ENCODE data around the gene RNASE8.
A peak's percentile ranks its signal among the peaks of the same experiment; 100 is the strongest.

RNASE8 gene

GRCh38 chr14:21071225-21072030 is 13.8 kb downstream of the RNASE8 start:
- ChIA-PET CTCF (interaction anchor here (0.6 to 3.0 kb wide), 8 partner anchors 10 to 363 kb away, joined by 3 to 31 read pairs (median 4); no protein-coding TSS in a partner anchor), POLR2A (ENCODE audit: low non-redundant PET) (interaction anchor here (1.4 kb wide), 1 partner anchor 33 kb away, joined by 4 read pairs; no protein-coding TSS in a partner anchor)
- DNase-seq (ENCODE audit: low spot score): peak; percentile 42
- peak overlapping the region; percentile 83 for H3K27ac ChIP-seq
- TF ChIP-seq, protein P1, sequence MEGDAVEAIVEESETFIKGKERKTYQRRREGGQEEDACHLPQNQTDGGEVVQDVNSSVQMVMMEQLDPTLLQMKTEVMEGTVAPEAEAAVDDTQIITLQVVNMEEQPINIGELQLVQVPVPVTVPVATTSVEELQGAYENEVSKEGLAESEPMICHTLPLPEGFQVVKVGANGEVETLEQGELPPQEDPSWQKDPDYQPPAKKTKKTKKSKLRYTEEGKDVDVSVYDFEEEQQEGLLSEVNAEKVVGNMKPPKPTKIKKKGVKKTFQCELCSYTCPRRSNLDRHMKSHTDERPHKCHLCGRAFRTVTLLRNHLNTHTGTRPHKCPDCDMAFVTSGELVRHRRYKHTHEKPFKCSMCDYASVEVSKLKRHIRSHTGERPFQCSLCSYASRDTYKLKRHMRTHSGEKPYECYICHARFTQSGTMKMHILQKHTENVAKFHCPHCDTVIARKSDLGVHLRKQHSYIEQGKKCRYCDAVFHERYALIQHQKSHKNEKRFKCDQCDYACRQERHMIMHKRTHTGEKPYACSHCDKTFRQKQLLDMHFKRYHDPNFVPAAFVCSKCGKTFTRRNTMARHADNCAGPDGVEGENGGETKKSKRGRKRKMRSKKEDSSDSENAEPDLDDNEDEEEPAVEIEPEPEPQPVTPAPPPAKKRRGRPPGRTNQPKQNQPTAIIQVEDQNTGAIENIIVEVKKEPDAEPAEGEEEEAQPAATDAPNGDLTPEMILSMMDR (conservative IDR thresholded peaks at IDR 0.05; ENCODE audit: low read depth): no peak

GRCh38 chr14:21072031-21072473 is 14.4 kb downstream of the RNASE8 start:
- ChIA-PET CTCF (interaction anchor here (0.6 to 3.0 kb wide), 6 partner anchors 11 to 552 kb away, joined by 3 to 31 read pairs (median 4); no protein-coding TSS in a partner anchor), POLR2A (ENCODE audit: low non-redundant PET) (no interaction called here)
- peak overlapping the region; percentile 83 for H3K27ac ChIP-seq
- DNase-seq (ENCODE audit: low spot score): no peak
- TF ChIP-seq, protein P1 (conservative IDR thresholded peaks at IDR 0.05; ENCODE audit: low read depth): no peak

- no peak overlapping the region for H3K27ac ChIP-seq
- POLR2A ChIA-PET (ENCODE audit: low non-redundant PET): no interaction called here
- TF ChIP-seq, protein P1 (conservative IDR thresholded peaks at IDR 0.05; ENCODE audit: low read depth): no peak
- CTCF ChIA-PET: interaction anchor here (0.6 to 3.0 kb wide), 4 partner anchors 20 to 102 kb away, joined by 3 to 21 read pairs (median 4); no protein-coding TSS in a partner anchor
- DNase-seq (ENCODE audit: low spot score): no peak
Observed at GRCh38 chr14:21072781-21073339, 15.2 kb downstream of the RNASE8 start.

- TF ChIP-seq, protein P1 (conservative IDR thresholded peaks at IDR 0.05; ENCODE audit: low read depth): no peak
- ChIA-PET CTCF (interaction anchor here (0.6 to 1.8 kb wide), 5 partner anchors 16 to 93 kb away, joined by 3 to 5 read pairs (median 4); no protein-coding TSS in a partner anchor), POLR2A (ENCODE audit: low non-redundant PET) (interaction anchor here (0.6 kb wide), 1 partner anchor 20 kb away, joined by 5 read pairs; no protein-coding TSS in a partner anchor)
- no peak overlapping the region for H3K27ac ChIP-seq
- DNase-seq (ENCODE audit: low spot score): no peak
Observed at GRCh38 chr14:21073921-21074320, 16.3 kb downstream of the RNASE8 start.

GRCh38 chr14:21074398-21075272 is 17.0 kb downstream of the RNASE8 start:
- ChIA-PET POLR2A (ENCODE audit: low non-redundant PET) (no interaction called here), CTCF (interaction anchor here (0.7 to 1.8 kb wide), 7 partner anchors 11 to 60 kb away, joined by 3 to 6 read pairs (median 3); no protein-coding TSS in a partner anchor)
- H3K27ac ChIP-seq: no peak overlapping the region
- TF ChIP-seq, protein P1 (conservative IDR thresholded peaks at IDR 0.05; ENCODE audit: low read depth): no peak
- DNase-seq (ENCODE audit: low spot score): no peak

All from RWPE1 (cell line).